SJSA1 (cell line): ENCODE results near the gene GUK1. TPM values are rescaled to one million over a fixed set of nuclear protein-coding genes. Genes with fewer than 3 reads are reported as not detected.

ENCODE experiments used
- DNase-seq, 2 experiments: peaks; one replicate each; pipeline ENCODE4 v3.0.0-alpha.2; 2015 to 2020; ENCODE audit warnings: low spot score in 2 of 2, low read depth in 1 of 2
- H3K27ac ChIP-seq: fragments of 250-450 bp; sonication (Bioruptor Pico); 2 replicates; pipeline ENCODE4 v1.5.1; 2020; ENCODE audit warnings: mild to moderate bottlenecking, moderate library complexity
- H3K27me3 ChIP-seq: fragments of 250-450 bp; sonication (Bioruptor Pico); replicated peaks from 2 replicates; pipeline ENCODE4 v1.5.1; 2020; ENCODE audit warnings: mild to moderate bottlenecking, moderate library complexity
- H3K36me3 ChIP-seq: fragments of 250-450 bp; sonication (Bioruptor Pico); 2 replicates; pipeline ENCODE4 v1.5.1; 2020; ENCODE audit warnings: mild to moderate bottlenecking
- H3K4me1 ChIP-seq: fragments of 250-450 bp; sonication (Bioruptor Pico); replicated peaks from 2 replicates; pipeline ENCODE4 v1.6.1; 2021; ENCODE audit warnings: mild to moderate bottlenecking
- H3K4me3 ChIP-seq: fragments of 250-450 bp; sonication (Bioruptor Pico); 2 replicates; pipeline ENCODE4 v1.5.1; 2020; ENCODE audit warnings: mild to moderate bottlenecking
- H3K9me3 ChIP-seq: fragments of 250-450 bp; sonication (Bioruptor Pico); replicated peaks from 2 replicates; pipeline ENCODE4 v1.5.1; 2020; ENCODE audit warnings: mild to moderate bottlenecking
- total RNA-seq: library from RNA; depleted of rRNA; stranded (reverse); fragments of >200 nt; shearing (Covaris generic); gene quantifications from 2 replicates; pipeline ENCODE4 v1.2.3, GENCODE V29; 2014; rRNA removed

Gene GUK1, protein sequence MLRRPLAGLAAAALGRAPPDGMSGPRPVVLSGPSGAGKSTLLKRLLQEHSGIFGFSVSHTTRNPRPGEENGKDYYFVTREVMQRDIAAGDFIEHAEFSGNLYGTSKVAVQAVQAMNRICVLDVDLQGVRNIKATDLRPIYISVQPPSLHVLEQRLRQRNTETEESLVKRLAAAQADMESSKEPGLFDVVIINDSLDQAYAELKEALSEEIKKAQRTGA
- total RNA-seq = 307 and 334 TPM in 2 replicates

DNA sequence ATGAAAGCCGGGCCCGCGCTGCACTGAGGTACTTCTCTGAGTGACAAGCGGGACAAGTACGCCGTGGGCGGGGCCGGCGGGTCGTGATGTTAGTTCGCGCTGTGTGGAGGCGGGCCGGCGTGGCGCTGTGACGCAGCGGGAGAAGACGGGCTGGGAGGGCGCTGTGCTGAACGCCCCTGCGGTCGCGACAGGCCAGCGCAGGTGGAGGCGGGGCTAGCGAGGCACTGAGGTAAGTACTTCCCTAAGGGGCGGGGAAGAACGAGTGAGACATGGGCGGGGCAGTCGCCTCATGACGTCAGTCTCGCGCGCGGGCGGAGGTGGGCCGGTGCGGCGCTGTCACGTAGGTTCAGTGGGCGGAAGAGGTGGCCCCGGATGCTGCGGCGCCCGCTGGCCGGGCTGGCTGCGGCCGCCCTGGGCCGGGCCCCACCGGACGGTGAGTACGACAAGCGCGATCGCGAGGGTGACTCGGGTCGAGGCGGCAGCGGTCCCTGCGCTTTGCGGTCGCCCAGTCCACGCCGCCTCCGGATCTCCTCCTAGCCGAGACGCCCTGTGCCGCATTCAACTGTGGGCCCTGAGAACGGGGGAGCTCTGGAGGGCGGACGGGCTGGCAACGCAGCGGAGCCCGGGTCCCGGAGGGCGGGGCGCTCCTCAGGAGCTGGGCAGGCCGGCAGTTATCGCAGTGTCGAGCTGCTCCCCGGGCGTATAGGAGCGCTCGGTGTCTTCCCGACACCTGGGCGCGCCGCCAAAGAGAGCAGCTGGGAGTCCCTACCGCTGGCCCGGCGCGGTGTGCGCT lies at the start of gene GUK1:
Gene GUK1 (plus strand): TSS at position 349 of the 793 bp plus-strand sequence. CDS start 24 bp downstream, at position 373.
- 0 out of 2 replicates have a peak, but pooled peaks cover under 1% of the 10 kb centered on the region for H3K27me3 ChIP-seq
- H3K4me1 ChIP-seq = peaks cover 13% of the 10 kb centered on the region
- peak within 1 kb of the TSS; percentile 95 for H3K4me3 ChIP-seq
- peak within 1 kb of the TSS; percentile 89 for H3K27ac ChIP-seq
- H3K9me3 ChIP-seq = no peaks in the 10 kb centered on the region
- H3K36me3 ChIP-seq = peaks cover 41% of the 10 kb centered on the region
- peak; percentile 99 to 100 for DNase-seq

DNA sequence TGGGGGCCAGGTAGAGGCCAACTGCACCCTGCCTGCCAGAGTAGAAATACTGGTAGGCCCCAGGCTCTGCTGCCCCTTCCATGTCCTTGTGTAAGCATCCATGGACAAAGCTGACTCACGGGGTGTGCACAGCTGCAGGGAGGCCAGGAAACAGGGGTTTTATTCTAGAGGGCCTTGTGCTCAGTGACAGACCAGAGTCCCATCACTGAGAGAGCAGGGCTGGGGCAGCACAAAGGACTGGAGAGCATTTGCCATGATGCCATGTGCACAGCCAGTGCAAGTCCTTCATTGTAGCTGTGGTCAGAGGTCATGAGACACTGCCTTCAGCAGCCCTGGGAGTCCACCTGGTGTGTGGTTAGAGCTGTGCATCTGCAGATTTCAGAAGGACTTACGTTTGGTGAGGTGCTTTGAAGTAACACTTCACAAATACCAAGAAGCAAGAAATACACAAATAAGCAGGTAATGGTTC lies 49.4 kb upstream of the GUK1 start:
- Histone ChIP-seq H3K27ac (no peak overlapping the region), H3K36me3 (peaks cover 82% of the 10 kb centered on the region)
- no peak for DNase-seq

DNA sequence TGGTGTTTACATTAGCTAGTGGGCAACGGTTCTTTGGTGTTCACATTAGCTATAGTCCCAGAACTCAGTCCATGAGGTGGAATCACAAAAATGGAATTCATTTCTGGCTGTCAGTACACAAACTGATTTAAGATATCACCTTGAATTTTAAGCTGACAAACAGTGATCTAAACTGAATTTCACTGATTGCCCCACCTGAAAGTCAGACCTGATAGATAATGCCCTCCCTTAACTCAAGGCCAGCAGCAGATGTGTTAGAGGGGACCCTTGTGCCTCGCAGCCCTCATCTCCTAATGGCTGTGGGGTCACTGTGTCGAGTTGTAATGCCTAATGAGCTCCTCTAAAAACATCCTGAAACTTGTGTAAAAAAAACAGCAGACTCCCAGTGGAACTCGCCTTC lies 49.0 kb upstream of the GUK1 start:
- Histone ChIP-seq H3K9me3 (peaks cover 23% of the 10 kb centered on the region), H3K36me3 (peaks cover 82% of the 10 kb centered on the region), H3K27me3 (no peaks in the 10 kb centered on the region), H3K27ac (no peak overlapping the region), H3K4me1 (peaks cover 38% of the 10 kb centered on the region), H3K4me3 (no peak overlapping the region)
- DNase-seq = peak in 1 of 2 experiments; percentile 11

More for the DNA sequence above, 49.4 kb upstream of the GUK1 start:
- no peak overlapping the region for H3K4me3 ChIP-seq
- peaks cover 42% of the 10 kb centered on the region for H3K4me1 ChIP-seq
- H3K27me3 ChIP-seq = no peaks in the 10 kb centered on the region
- peaks cover 21% of the 10 kb centered on the region for H3K9me3 ChIP-seq

DNA sequence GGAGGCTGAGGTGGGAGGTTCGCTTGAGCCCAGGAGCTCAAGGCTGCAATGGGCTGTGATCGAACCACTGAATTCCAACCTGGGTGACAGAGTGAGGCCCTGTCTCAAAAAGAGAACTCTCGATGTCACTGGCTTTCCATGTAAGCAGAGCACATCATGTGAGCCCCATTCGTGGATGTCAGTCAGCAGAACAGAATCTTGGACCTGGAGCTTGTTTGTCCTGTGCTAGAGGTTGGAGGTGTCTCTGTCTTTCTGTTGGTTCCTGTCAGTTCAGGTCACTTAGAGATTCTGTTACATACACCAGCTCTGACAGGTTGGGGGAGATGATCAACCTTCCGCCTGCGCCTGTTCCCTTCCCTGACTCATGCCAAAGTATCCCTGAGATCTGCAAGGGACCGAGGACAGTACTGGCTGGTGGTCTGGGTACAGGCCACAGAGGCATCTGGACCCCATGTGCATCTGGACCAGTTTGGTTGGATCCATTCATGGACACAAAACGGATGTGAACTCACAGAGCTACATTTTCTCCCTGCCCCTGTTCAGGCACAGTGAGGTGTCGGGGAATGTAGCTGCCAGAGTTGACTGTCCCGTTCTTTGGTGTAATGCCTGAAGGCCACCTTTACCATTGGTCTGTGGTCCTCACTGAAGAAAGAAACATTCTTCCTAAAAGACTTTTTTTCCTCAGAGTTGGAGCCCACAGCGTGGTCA lies 47.6 kb upstream of the GUK1 start:
- Histone ChIP-seq H3K4me1 (peaks cover 24% of the 10 kb centered on the region), H3K36me3 (peaks cover 95% of the 10 kb centered on the region), H3K9me3 (peaks cover 23% of the 10 kb centered on the region), H3K27me3 (no peaks in the 10 kb centered on the region), H3K4me3 (no peak overlapping the region), H3K27ac (no peak overlapping the region)
- DNase-seq = peak in 1 of 2 experiments; percentile 13

DNA sequence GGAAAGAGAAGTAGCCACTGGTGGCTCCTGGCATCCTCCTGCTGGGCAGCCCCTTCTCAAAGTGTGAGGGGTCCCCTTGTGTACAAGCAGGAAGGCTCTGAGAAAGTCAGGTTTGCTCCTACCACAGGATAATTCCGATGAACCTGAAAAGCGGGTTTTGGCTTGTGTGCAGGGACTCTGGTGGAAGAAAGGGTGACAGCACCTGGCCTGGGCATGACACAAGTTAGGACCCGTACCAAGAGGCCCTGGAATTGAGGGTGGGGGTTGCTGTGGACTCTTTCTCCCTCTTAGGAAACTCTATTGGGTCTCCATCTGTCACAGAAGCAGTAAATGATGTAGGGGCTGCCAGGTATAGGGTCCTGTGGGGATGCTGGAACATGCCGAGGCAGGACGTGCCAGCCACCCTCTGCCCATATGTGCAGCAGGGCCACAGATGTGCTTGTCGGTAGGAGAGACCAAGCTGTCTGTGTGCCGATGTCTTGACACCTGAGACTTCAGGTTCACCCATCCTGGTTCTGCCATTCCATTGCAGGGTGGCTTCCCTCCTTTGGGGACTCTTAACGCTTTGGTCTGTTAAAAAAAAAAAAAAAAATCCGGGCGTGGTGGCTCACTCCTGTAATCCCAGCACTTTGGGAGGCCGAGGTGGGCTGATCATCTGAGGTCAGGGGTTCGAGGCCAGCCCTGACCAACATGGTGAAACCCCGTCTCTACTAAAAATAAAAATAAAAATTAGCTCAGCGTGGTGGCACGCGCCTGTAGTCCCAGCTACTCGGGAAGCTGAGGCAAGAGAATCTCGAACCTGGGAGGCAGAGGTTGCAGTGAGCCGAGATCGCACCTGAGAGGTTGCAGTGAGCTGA lies 46.8 kb upstream of the GUK1 start:
- Histone ChIP-seq H3K27ac (no peak overlapping the region), H3K9me3 (peaks cover 23% of the 10 kb centered on the region), H3K4me1 (peaks cover 16% of the 10 kb centered on the region), H3K36me3 (peaks cover 99% of the 10 kb centered on the region), H3K27me3 (no peaks in the 10 kb centered on the region), H3K4me3 (no peak overlapping the region)
- peak in 1 of 2 experiments; percentile 39 for DNase-seq

DNA sequence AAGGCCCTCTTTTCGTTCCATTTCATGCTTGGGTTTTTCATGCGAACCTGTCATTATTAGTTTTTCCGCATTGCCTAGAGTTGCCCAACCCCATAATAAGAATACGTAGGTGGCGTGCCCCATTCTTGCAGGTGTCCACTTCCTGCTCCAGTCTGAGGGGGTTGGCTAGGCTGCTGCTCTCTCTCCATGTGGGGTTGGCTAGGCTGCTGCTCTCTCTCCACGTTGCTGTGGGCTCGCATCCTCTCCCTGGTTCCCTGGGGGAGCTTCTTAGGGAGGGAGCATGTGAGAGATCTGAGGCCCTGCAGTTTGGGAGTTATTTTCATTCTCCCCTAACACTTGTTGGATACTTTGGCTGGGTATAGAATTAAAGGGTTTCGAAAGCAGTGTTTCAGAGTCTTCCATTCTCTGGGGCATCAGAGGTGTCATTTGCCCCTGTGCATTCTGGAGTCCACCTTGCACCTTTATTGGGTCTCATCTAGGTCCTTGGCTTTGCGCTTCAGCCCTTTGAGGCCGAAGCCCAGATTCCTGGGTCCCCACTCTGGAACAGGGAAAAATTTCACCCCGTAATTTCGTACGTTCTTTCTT lies 45.6 kb upstream of the GUK1 start:
- DNase-seq = peak in 1 of 2 experiments; percentile 26
- H3K4me3 ChIP-seq = no peak overlapping the region
- H3K36me3 ChIP-seq = peaks cover 99% of the 10 kb centered on the region
- H3K27me3 ChIP-seq = no peaks in the 10 kb centered on the region
- peaks cover 10% of the 10 kb centered on the region; the same call in 1 of the 2 replicates for H3K4me1 ChIP-seq
- H3K27ac ChIP-seq = no peak overlapping the region
- peaks cover 23% of the 10 kb centered on the region for H3K9me3 ChIP-seq

DNA sequence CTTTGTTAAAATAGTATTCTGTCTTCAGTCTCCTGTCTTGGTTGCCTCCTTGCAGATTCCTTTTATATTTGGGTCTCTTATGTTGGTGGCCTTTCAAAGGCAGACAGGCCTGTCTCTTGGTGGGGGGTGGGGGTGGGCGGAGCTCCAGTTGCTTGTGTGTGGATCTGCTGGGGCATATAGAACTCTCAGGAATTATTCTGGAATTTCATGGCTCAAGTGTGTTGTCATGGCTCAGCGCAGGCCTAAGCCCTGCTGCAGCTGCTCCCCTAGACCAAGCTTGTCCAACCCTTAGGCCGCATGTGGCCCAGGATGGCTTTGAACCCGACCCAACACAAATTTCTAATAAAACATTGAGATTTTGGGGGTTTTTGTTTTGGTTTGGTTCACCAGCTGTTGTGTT lies 44.9 kb upstream of the GUK1 start:
- peaks cover 100% of the 10 kb centered on the region for H3K36me3 ChIP-seq
- no peaks in the 10 kb centered on the region for H3K27me3 ChIP-seq
- peaks cover 23% of the 10 kb centered on the region for H3K9me3 ChIP-seq
- H3K4me3 ChIP-seq = no peak overlapping the region
- H3K27ac ChIP-seq = no peak overlapping the region
- H3K4me1 ChIP-seq = peaks cover 6% of the 10 kb centered on the region; the same call in 1 of the 2 replicates
- no peak for DNase-seq

DNA sequence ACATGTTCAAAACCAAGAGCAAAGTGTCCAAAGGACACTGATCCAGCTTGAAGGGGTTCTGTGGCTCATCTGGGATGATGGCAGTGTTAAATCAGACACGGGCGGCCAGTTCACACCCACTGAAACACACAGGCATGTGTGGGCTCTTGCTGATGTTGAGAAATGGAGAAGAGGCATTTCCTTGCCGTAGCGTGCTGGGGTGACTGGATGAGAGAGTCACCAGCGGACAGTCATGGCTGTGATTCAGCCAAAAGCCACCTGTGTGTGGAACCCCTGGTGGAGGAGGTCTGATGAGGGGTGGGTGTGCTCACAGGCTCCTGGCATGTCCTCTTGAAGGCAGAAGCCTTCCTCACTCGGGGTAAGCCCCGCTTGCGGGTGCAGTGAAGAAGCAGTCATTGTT lies 44.1 kb upstream of the GUK1 start:
- H3K4me1 ChIP-seq = no peaks in the 10 kb centered on the region
- no peak overlapping the region for H3K4me3 ChIP-seq
- no peaks in the 10 kb centered on the region for H3K27me3 ChIP-seq
- no peak for DNase-seq
- peaks cover 99% of the 10 kb centered on the region for H3K36me3 ChIP-seq
- no peak overlapping the region for H3K27ac ChIP-seq
- peaks cover 23% of the 10 kb centered on the region for H3K9me3 ChIP-seq

DNA sequence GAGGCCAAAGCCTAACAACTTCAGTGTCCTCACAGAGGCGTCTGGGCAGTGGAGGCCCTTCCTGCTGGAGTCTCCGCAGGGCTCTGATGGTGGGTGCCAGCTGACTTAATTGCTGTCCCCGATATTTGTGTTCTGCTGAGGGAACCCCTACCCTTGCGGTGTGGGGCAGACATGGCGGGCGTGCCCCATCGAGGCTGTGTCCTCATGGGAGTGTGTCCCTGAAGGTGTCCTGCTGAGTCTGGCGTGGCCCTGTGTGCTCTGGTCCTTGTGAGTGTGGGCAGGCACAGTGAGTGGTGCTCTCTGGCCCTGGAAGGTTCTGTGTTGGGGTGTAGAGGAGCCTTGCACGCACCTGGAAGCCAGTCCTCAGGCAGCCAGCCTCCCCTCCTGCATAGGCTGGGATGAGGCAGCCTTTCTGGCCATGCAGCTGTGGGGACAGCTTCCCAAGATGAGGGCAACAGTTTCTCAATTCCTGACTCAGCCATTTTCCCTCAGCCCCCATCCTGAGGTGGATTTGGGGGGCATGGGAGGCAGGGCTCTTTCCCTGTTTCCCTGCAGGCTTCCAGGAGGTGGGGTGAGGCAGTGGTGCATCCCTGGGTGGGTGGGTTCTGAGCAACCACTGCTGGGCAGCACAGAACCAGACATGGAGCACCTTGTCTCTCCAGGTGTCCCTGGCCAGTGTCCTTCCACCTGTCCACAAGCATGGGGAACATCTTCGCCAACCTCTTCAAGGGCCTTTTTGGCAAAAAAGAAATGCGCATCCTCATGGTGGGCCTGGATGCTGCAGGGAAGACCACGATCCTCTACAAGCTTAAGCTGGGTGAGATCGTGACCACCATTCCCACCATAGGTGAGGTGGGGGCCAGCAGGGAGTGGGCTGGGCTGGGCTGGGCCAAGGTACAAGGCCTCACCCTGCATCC lies 43.4 kb upstream of the GUK1 start:
- H3K9me3 ChIP-seq = peaks cover 23% of the 10 kb centered on the region
- H3K27ac ChIP-seq = no peak overlapping the region
- H3K4me3 ChIP-seq = no peak overlapping the region
- no peak for DNase-seq
- H3K4me1 ChIP-seq = peaks cover 4% of the 10 kb centered on the region
- peaks cover 99% of the 10 kb centered on the region for H3K36me3 ChIP-seq
- H3K27me3 ChIP-seq = no peaks in the 10 kb centered on the region

DNA sequence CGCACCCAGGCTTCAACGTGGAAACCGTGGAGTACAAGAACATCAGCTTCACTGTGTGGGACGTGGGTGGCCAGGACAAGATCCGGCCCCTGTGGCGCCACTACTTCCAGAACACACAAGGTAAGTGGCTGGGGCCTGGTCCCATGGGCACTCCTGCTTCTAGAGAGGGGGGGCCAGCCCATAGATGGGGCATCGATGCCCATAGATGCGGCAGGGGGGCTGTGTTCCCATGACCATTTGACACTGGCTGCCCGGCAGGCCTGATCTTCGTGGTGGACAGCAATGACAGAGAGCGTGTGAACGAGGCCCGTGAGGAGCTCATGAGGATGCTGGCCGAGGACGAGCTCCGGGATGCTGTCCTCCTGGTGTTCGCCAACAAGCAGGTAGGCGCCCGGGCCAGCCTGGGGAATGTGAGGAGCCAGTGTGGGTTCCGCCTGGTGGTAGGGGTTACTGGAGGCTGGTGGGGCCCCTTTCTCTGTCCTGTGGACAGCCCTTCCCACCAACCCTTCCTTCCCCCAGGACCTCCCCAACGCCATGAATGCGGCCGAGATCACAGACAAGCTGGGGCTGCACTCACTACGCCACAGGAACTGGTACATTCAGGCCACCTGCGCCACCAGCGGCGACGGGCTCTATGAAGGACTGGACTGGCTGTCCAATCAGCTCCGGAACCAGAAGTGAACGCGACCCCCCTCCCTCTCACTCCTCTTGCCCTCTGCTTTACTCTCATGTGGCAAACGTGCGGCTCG lies 42.6 kb upstream of the GUK1 start:
- Histone ChIP-seq H3K4me1 (peaks cover 12% of the 10 kb centered on the region), H3K4me3 (no peak overlapping the region), H3K27me3 (no peaks in the 10 kb centered on the region), H3K27ac (no peak overlapping the region), H3K9me3 (peaks cover 23% of the 10 kb centered on the region), H3K36me3 (peaks cover 92% of the 10 kb centered on the region)
- no peak for DNase-seq

DNA sequence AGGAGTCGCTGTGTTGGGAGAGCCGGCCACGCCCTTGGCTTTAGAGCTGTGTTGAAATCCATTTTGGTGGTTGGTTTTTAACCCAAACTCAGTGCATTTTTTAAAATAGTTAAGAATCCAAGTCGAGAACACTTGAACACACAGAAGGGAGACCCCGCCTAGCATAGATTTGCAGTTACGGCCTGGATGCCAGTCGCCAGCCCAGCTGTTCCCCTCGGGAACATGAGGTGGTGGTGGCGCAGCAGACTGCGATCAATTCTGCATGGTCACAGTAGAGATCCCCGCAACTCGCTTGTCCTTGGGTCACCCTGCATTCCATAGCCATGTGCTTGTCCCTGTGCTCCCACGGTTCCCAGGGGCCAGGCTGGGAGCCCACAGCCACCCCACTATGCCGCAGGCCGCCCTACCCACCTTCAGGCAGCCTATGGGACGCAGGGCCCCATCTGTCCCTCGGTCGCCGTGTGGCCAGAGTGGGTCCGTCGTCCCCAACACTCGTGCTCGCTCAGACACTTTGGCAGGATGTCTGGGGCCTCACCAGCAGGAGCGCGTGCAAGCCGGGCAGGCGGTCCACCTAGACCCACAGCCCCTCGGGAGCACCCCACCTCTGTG lies 41.7 kb upstream of the GUK1 start:
- Histone ChIP-seq H3K27me3 (no peaks in the 10 kb centered on the region), H3K27ac (no peak overlapping the region), H3K4me3 (no peak overlapping the region), H3K36me3 (peaks cover 83% of the 10 kb centered on the region), H3K4me1 (peaks cover 12% of the 10 kb centered on the region), H3K9me3 (peaks cover 19% of the 10 kb centered on the region)
- no peak for DNase-seq
